ENCODE data around the gene P2RX5. TPM values are rescaled to one million over a fixed set of nuclear protein-coding genes. Genes with fewer than 3 reads are reported as not detected.
A peak's percentile ranks its signal among the peaks of the same experiment; 100 is the strongest.

P2RX5 gene
- total RNA-seq, 1 donor from 2014 or later = 18.3 TPM

- intact Hi-C loops (cut with micrococcal nuclease) = no loop called here
- peaks cover 32% of the 10 kb centered on the region for H3K36me3 ChIP-seq
- H3K27me3 ChIP-seq (ENCODE audit: low read depth) = no peaks in the 10 kb centered on the region
- H3K9me3 ChIP-seq (replicated peaks) = no peaks in the 10 kb centered on the region
- H3K4me1 ChIP-seq = peaks cover 30% of the 10 kb centered on the region
- no peak overlapping the region for H3K4me3 ChIP-seq
- H3K27ac ChIP-seq (replicated peaks) = peak overlapping the region; percentile 16
- DNase-seq = no peak
- TF ChIP-seq, protein P1, sequence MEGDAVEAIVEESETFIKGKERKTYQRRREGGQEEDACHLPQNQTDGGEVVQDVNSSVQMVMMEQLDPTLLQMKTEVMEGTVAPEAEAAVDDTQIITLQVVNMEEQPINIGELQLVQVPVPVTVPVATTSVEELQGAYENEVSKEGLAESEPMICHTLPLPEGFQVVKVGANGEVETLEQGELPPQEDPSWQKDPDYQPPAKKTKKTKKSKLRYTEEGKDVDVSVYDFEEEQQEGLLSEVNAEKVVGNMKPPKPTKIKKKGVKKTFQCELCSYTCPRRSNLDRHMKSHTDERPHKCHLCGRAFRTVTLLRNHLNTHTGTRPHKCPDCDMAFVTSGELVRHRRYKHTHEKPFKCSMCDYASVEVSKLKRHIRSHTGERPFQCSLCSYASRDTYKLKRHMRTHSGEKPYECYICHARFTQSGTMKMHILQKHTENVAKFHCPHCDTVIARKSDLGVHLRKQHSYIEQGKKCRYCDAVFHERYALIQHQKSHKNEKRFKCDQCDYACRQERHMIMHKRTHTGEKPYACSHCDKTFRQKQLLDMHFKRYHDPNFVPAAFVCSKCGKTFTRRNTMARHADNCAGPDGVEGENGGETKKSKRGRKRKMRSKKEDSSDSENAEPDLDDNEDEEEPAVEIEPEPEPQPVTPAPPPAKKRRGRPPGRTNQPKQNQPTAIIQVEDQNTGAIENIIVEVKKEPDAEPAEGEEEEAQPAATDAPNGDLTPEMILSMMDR (IDR thresholded peaks at IDR 0.05; ENCODE audit: borderline replicate concordance) = no peak
Measured at GRCh38 chr17:3641717-3642486, 54.1 kb downstream of the P2RX5 start.

GRCh38 chr17:3641014-3641413, 54.9 kb downstream of the P2RX5 start:
- Histone ChIP-seq H3K36me3 (peaks cover 30% of the 10 kb centered on the region), H3K9me3 (replicated peaks) (no peaks in the 10 kb centered on the region), H3K27me3 (ENCODE audit: low read depth) (no peaks in the 10 kb centered on the region), H3K4me3 (no peak overlapping the region), H3K27ac (replicated peaks) (peak overlapping the region; percentile 59), H3K4me1 (peaks cover 37% of the 10 kb centered on the region)
- DNase-seq = no peak
- intact Hi-C loops (cut with micrococcal nuclease) = no loop called here
- TF ChIP-seq, protein P1 (IDR thresholded peaks at IDR 0.05; ENCODE audit: borderline replicate concordance) = no peak

DNA sequence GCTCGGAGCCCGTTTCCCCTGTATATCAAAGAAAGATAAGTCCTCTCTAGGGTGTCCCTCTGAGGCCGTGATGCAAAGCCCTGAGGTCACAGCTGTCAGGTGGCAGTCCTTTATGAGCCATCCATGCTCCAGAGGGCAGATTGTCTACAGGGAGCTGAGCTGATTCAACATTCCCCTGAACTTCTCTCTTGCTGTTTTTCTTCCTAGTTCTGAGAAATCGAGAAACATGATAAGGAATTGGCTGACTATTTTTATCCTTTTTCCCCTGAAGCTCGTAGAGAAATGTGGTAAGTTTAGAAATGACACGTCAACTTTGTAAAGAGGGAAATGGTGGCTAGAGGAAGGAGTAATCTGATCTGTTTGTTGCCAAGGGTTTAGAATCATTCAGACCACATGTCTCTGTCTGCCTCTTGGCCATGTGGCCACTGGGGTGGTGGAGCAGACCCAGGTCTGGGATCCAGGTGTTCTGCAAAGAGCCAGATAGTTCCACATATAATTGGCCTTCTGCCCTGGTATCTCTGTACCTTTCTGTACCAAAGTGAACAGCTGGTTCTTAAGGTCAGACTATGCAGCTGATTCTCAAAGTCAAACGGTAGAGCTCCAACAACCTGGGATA, 55.9 kb downstream of the P2RX5 start:
- intact Hi-C loops (cut with micrococcal nuclease) = no loop called here
- H3K27ac ChIP-seq (replicated peaks) = peak overlapping the region; percentile 59

GRCh38 chr17:3636908-3637373, 59.0 kb downstream of the P2RX5 start:
- peaks cover 4% of the 10 kb centered on the region for H3K36me3 ChIP-seq
- H3K27me3 ChIP-seq (ENCODE audit: low read depth) = no peaks in the 10 kb centered on the region
- H3K4me1 ChIP-seq = peaks cover 71% of the 10 kb centered on the region
- DNase-seq = no peak
- no peaks in the 10 kb centered on the region for H3K9me3 ChIP-seq (replicated peaks)
- peak overlapping the region; percentile 98 for H3K27ac ChIP-seq (replicated peaks)
- intact Hi-C loops (cut with micrococcal nuclease) = no loop called here
- TF ChIP-seq, protein P1 (IDR thresholded peaks at IDR 0.05; ENCODE audit: borderline replicate concordance) = no peak
- peak overlapping the region; percentile 98 for H3K4me3 ChIP-seq

More for the DNA sequence above, 55.9 kb downstream of the P2RX5 start:
- peaks cover 46% of the 10 kb centered on the region for H3K4me1 ChIP-seq
- no peaks in the 10 kb centered on the region for H3K27me3 ChIP-seq (ENCODE audit: low read depth)
- H3K36me3 ChIP-seq = peaks cover 25% of the 10 kb centered on the region
- no peaks in the 10 kb centered on the region for H3K9me3 ChIP-seq (replicated peaks)
- TF ChIP-seq, protein P1 (IDR thresholded peaks at IDR 0.05; ENCODE audit: borderline replicate concordance) = no peak
- H3K4me3 ChIP-seq = no peak overlapping the region
- no peak for DNase-seq

DNA sequence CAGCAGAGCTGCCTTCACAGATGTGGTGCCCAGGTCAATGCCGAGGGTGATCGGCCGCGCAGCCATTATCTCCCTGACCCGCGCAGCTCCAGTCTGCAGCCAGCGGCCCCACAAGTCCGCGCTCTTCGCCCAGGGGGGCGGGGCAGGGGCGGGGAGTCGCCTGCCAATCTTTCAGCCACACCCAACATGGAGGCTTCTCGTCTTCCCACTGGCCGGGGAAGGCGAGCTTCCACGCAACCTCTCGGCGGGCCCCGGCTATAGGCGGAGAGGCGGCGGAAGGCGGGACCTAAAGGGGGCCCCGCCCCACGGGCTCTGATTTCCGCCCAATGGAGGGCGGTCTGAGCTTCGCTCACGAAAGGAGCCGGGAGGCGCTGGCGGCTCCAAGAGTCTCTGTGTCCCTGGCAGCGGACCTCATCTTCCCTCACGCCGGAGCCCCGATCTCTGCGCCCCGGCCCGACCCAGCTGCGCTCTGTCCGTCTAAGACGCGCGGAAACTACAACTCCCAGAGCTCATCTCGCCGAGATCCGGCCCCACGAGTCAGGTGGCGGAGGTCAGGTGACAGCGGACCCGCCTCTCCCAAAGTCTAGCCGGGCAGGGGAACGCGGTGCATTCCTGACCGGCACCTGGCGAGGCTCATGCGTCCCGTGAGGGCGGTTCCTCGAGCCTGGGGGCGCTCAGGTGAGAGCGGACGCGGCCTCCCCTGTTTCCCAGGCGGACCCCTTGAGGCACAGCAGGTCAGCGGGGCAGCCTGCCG, 59.6 kb downstream of the P2RX5 start, which contains the start of the genes CTNS and SHPK:
Gene CTNS, plus strand, starts transcription at position 607 of the 754 bp plus-strand sequence. CDS start 3,447 bp downstream, outside the sequence.
Gene SHPK, minus strand, starts transcription at position 97 of the 754 bp plus-strand sequence. Its CDS starts 31 bp downstream, at position 66.
- H3K9me3 ChIP-seq (replicated peaks) = no peaks in the 10 kb centered on the region
- no peaks in the 10 kb centered on the region for H3K27me3 ChIP-seq (ENCODE audit: low read depth)
- H3K36me3 ChIP-seq = peaks cover 4% of the 10 kb centered on the region
- peak within 1 kb of the TSS; percentile 98 for H3K27ac ChIP-seq (replicated peaks)
- TF ChIP-seq, protein P1 (IDR thresholded peaks at IDR 0.05; ENCODE audit: borderline replicate concordance) = peak; percentile 9
- intact Hi-C loops (cut with micrococcal nuclease) = no loop called here
- peaks cover 69% of the 10 kb centered on the region for H3K4me1 ChIP-seq
- peak within 1 kb of the TSS; percentile 98 for H3K4me3 ChIP-seq
- DNase-seq = peak; percentile 97
